AG04450 (cell line): ENCODE results near the gene FZD4. TPM values are rescaled to one million over a fixed set of nuclear protein-coding genes. Genes with fewer than 3 reads are reported as not detected.

ENCODE experiments used
- CTCF ChIA-PET: fragments of 300-600, 350-600 bp; formaldehyde crosslinking; extraction: SDS; loops from one replicate; lab custom pipeline; 2022; ENCODE audit warnings: antibody characterized with exemption, inconsistent platforms; lab: Charles Lee
- POLR2A ChIA-PET: fragments of 350-600 bp; formaldehyde crosslinking; extraction: SDS; loops from one replicate; lab custom pipeline; 2021; ENCODE audit warnings: antibody characterized with exemption, inconsistent platforms; lab: Yijun Ruan, JAX
- DNase-seq: peaks from one replicate; pipeline ENCODE4 v3.0.0-alpha.2; 2011; ENCODE audit warnings: low read depth, low spot score
- H3K27ac ChIP-seq: one replicate; pipeline ENCODE4 v1.5.1; 2012; ENCODE audit warnings: low read depth, low read length, control low read depth
- H3K27me3 ChIP-seq: one replicate; pipeline ENCODE4 v1.6.0; 2012; ENCODE audit warnings: low read length; ENCODE audit not compliant: control insufficient read depth, insufficient read depth
- H3K4me3 ChIP-seq: 2 replicates; pipeline ENCODE4 v1.5.1; 2011; ENCODE audit warnings: mild to moderate bottlenecking, low read depth, low read length, control low read depth
- H3K9me3 ChIP-seq: 2 replicates; pipeline ENCODE4 v1.5.1; 2012; ENCODE audit warnings: low read length; ENCODE audit not compliant: control insufficient read depth, insufficient read depth
- polyA plus RNA-seq: library from polyadenylated mRNA; depleted of rRNA; stranded (reverse); fragments of >200 nt; gene quantifications from 2 replicates; pipeline ENCODE4 v1.2.3, GENCODE V29; 2011
- TF ChIP-seq, protein P1 (sequence below): IDR thresholded peaks from 2 replicates; pipeline ENCODE4 v1.5.1; 2011; ENCODE audit warnings: low read depth, low read length, control low read depth, inconsistent platforms

The FZD4 gene
- polyA plus RNA-seq, 1 experiment, result 5.3 TPM

- no peaks in the 10 kb centered on the region for H3K9me3 ChIP-seq
- H3K4me3 ChIP-seq, result no peak overlapping the region
- DNase-seq, result no peak
- H3K27ac ChIP-seq, result no peak overlapping the region
- no peaks in the 10 kb centered on the region for H3K27me3 ChIP-seq
- ChIA-PET CTCF (interaction anchor here (0.9 to 3.3 kb wide), 5 partner anchors 10 to 363 kb away, joined by 3 to 12 read pairs (median 7); no protein-coding TSS in a partner anchor), POLR2A (no interaction called here)
- TF ChIP-seq, protein P1, sequence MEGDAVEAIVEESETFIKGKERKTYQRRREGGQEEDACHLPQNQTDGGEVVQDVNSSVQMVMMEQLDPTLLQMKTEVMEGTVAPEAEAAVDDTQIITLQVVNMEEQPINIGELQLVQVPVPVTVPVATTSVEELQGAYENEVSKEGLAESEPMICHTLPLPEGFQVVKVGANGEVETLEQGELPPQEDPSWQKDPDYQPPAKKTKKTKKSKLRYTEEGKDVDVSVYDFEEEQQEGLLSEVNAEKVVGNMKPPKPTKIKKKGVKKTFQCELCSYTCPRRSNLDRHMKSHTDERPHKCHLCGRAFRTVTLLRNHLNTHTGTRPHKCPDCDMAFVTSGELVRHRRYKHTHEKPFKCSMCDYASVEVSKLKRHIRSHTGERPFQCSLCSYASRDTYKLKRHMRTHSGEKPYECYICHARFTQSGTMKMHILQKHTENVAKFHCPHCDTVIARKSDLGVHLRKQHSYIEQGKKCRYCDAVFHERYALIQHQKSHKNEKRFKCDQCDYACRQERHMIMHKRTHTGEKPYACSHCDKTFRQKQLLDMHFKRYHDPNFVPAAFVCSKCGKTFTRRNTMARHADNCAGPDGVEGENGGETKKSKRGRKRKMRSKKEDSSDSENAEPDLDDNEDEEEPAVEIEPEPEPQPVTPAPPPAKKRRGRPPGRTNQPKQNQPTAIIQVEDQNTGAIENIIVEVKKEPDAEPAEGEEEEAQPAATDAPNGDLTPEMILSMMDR, result no peak
Measured at GRCh38 chr11:86926975-86927374, 28.2 kb downstream of the FZD4 start.

- ChIA-PET POLR2A (interaction anchor here (0.7 kb wide), 1 partner anchor 1591 kb away, joined by 3 read pairs; no protein-coding TSS in a partner anchor), CTCF (interaction anchor here (1.3 to 2.6 kb wide), 4 partner anchors 10 to 366 kb away, joined by 5 to 30 read pairs (median 6); no protein-coding TSS in a partner anchor)
- Histone ChIP-seq H3K27me3 (no peaks in the 10 kb centered on the region), H3K27ac (no peak overlapping the region), H3K4me3 (no peak overlapping the region), H3K9me3 (no peaks in the 10 kb centered on the region)
- TF ChIP-seq, protein P1, result no peak
- DNase-seq, result no peak
Measured at GRCh38 chr11:86923999-86924766, 31.0 kb downstream of the FZD4 start.

DNA sequence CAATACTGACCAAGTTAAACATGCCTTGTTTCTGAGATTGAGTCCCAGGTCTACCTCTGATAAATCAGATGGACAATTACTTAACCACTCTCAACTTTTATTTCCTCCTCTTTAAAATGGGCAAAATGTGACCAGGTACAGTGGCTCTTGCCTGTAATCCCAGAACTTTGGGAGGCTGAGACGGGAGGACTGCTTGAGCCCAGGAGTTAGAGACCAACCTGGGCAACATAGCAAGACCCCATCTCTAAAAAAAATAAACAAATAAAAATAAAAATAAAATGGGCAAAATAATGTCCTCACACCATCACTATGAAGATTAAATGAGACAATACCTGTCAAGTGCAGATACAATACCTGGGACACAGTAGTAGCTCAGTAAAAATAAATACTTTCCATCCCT lies 33.0 kb downstream of the FZD4 start:
- H3K4me3 ChIP-seq, result no peak overlapping the region
- ChIA-PET POLR2A (no interaction called here), CTCF (interaction anchor here (7.3 kb wide), 1 partner anchor 53 kb away, joined by 252 read pairs; no protein-coding TSS in a partner anchor)
- H3K27me3 ChIP-seq, result no peaks in the 10 kb centered on the region
- TF ChIP-seq, protein P1, result no peak
- H3K27ac ChIP-seq, result no peak overlapping the region
- no peak for DNase-seq
- H3K9me3 ChIP-seq, result no peaks in the 10 kb centered on the region

DNA sequence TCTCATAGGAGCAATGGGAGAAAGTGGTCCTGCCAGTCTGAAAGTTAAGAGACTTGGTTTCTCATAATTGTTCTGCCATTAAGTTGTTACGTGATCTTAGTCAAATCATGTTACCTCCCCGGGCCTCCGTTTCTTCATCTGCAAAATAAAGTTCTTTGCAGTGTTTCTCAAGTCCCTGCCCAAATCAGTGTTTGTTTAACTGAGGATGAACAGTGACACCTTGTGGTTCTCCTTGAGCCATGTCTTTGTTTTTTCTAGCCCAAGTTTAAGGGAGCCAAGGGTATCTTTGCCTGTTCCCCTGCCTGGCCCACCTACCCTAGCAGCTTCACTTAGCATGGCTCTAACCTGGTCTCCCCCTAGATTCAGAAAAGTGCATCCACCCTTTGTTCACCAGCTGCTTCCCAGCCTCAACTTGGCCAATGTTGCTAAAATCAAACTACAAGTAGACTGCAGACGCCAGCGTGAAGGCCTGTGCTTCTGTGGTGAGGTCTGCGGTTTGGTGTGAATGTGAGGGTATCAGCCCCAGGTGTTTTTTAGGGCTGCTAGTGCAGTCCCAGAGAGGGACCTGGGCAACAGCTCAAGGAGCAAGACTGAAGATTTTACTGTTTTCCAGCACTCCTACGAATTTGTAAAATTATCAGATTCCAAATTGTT lies 35.5 kb downstream of the FZD4 start:
- TF ChIP-seq, protein P1, result peak; percentile 81
- POLR2A ChIA-PET, result no interaction called here
- H3K27me3 ChIP-seq, result no peaks in the 10 kb centered on the region
- no peak overlapping the region for H3K4me3 ChIP-seq
- peak; percentile 59 for DNase-seq
- no peaks in the 10 kb centered on the region for H3K9me3 ChIP-seq
- CTCF ChIA-PET, result interaction anchor here (0.8 to 7.3 kb wide), 8 partner anchors 10 to 477 kb away, joined by 3 to 252 read pairs (median 4); no protein-coding TSS in a partner anchor
- H3K27ac ChIP-seq, result no peak overlapping the region

DNA sequence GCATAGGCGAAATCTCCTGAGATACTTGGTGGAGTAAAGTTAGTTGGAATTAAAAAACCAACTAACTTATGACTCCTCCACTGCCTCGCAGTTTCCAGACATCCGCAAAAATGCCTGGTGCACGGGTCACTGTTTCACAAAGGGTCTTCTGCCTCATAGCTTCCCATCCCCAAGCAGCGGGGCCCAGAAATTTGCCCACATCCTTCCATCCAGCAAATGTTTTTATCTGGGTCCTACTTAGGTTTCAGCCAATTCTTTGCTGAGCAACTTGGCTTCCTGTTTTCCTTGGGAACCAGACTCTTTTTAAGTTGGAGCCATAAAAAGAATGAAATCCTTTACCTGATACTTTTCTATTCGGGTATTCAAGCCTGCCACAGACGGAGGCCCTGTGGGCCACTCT lies 36.2 kb downstream of the FZD4 start:
- TF ChIP-seq, protein P1, result no peak
- no peak for DNase-seq
- Histone ChIP-seq H3K4me3 (no peak overlapping the region), H3K27ac (no peak overlapping the region), H3K9me3 (no peaks in the 10 kb centered on the region), H3K27me3 (no peaks in the 10 kb centered on the region)
- POLR2A ChIA-PET, result no interaction called here
- CTCF ChIA-PET, result interaction anchor here (0.7 to 7.3 kb wide), 8 partner anchors 16 to 464 kb away, joined by 3 to 252 read pairs (median 4); no protein-coding TSS in a partner anchor
